Loucy (cell line): Measurements from ENCODE around the gene ORC1.

Experiments
- H2AFZ ChIP-seq: fragments of 200-600 bp; sonication (generic); 2 replicates; pipeline ENCODE4 v1.6.0; 2016; ENCODE audit warnings: antibody characterized with exemption, mild to moderate bottlenecking, low read length, moderate library complexity
- H3F3A ChIP-seq: fragments of 200-600 bp; 2 replicates; pipeline ENCODE4 v1.6.0; 2016; ENCODE audit warnings: antibody characterized with exemption, low read depth, mild to moderate bottlenecking
- H3K27me3 ChIP-seq: fragments of 200-600 bp; sonication (generic); 2 replicates; pipeline ENCODE4 v1.6.1; 2014; ENCODE audit warnings: low read length, mild to moderate bottlenecking; ENCODE audit not compliant: insufficient read depth, poor library complexity, severe bottlenecking
- H3K36me3 ChIP-seq: fragments of 200-600 bp; sonication (generic); 2 replicates; pipeline ENCODE4 v1.6.1; 2016; ENCODE audit warnings: low read length; ENCODE audit not compliant: insufficient read depth
- H3K4me1 ChIP-seq: fragments of 200-600 bp; sonication (generic); 2 replicates; pipeline ENCODE4 v1.5.1; 2014; ENCODE audit warnings: low read length, mild to moderate bottlenecking; ENCODE audit not compliant: insufficient read depth, poor library complexity, severe bottlenecking
- H3K4me2 ChIP-seq: fragments of 200-600 bp; sonication (generic); 2 replicates; pipeline ENCODE4 v1.6.0; 2014; ENCODE audit warnings: antibody characterized with exemption, low read length, low read depth, mild to moderate bottlenecking; ENCODE audit not compliant: poor library complexity, severe bottlenecking
- H3K4me3 ChIP-seq: fragments of 200-600 bp; sonication (generic); 2 replicates; pipeline ENCODE4 v1.5.1; 2014; ENCODE audit warnings: low read length, mild to moderate bottlenecking, mixed read lengths; ENCODE audit not compliant: poor library complexity, severe bottlenecking
- H3K79me2 ChIP-seq: fragments of 200-600 bp; sonication (generic); 2 replicates; pipeline ENCODE4 v1.6.1; 2014; ENCODE audit warnings: low read length; ENCODE audit not compliant: insufficient read depth
- H3K9ac ChIP-seq: fragments of 200-600 bp; sonication (generic); 2 replicates; pipeline ENCODE4 v1.6.0; 2014; ENCODE audit warnings: mild to moderate bottlenecking, low read depth, low read length, moderate library complexity; ENCODE audit not compliant: poor library complexity, severe bottlenecking
- H3K9me2 ChIP-seq: fragments of 200-600 bp; sonication (generic); replicated peaks from 2 replicates; pipeline ENCODE4 v1.6.1; 2016; ENCODE audit warnings: low read depth, low read length, mixed read lengths
- H3K9me3 ChIP-seq: fragments of 200-600 bp; sonication (generic); 2 replicates; pipeline ENCODE4 v1.6.1; 2014; ENCODE audit warnings: mild to moderate bottlenecking, antibody characterized with exemption, low read length, low read depth; ENCODE audit not compliant: insufficient read depth
- H4K20me1 ChIP-seq: fragments of 200-600 bp; sonication (generic); 2 replicates; pipeline ENCODE4 v1.6.0; 2014; ENCODE audit warnings: antibody characterized with exemption, low read length, mild to moderate bottlenecking; ENCODE audit not compliant: insufficient read depth, poor library complexity, severe bottlenecking
- CTCF ChIP-seq: fragments of 200-600 bp; sonication (generic); conservative IDR thresholded peaks from 2 replicates; pipeline ENCODE4 v1.5.1; 2014; ENCODE audit warnings: mild to moderate bottlenecking, antibody characterized with exemption, low read length
- EZH2phosphoT487 ChIP-seq: fragments of 200-600 bp; IDR thresholded peaks from 2 replicates; pipeline ENCODE4 v1.6.1; 2018; ENCODE audit warnings: antibody characterized with exemption, mild to moderate bottlenecking, moderate library complexity, borderline replicate concordance

ORC1 gene

GRCh38 chr1:52368383-52369172, 35.6 kb downstream of the ORC1 start:
- Histone ChIP-seq H3K27me3 (no peaks in the 10 kb centered on the region), H3K36me3 (peaks cover 19% of the 10 kb centered on the region; the same call in 1 of the 2 replicates), H4K20me1 (peaks cover 14% of the 10 kb centered on the region), H3K79me2 (peaks cover 20% of the 10 kb centered on the region), H3K4me1 (peaks cover 25% of the 10 kb centered on the region), H3K9ac (no peak overlapping the region), H3F3A (peaks cover 5% of the 10 kb centered on the region; the same call in 1 of the 2 replicates), H3K4me2 (no peak overlapping the region), H2AFZ (no peak overlapping the region), H3K9me3 (no peaks in the 10 kb centered on the region), H3K9me2 (no peaks in the 10 kb centered on the region), H3K4me3 (no peak overlapping the region)
- TF ChIP-seq EZH2phosphoT487 (no peak), CTCF (no peak)

- Histone ChIP-seq H3K27me3 (no peaks in the 10 kb centered on the region), H3F3A (peaks cover 5% of the 10 kb centered on the region; the same call in 1 of the 2 replicates), H3K9me3 (no peaks in the 10 kb centered on the region), H2AFZ (no peak overlapping the region), H3K36me3 (peaks cover 8% of the 10 kb centered on the region; the same call in 1 of the 2 replicates), H3K4me1 (peaks cover 30% of the 10 kb centered on the region), H3K9ac (no peak overlapping the region), H3K9me2 (no peaks in the 10 kb centered on the region), H3K4me3 (no peak overlapping the region), H3K4me2 (no peak overlapping the region), H4K20me1 (peaks cover 14% of the 10 kb centered on the region), H3K79me2 (peaks cover 30% of the 10 kb centered on the region)
- TF ChIP-seq EZH2phosphoT487 (no peak), CTCF (no peak)
Observed at GRCh38 chr1:52367272-52367671, 37.0 kb downstream of the ORC1 start.

- Histone ChIP-seq H3K9ac (no peak overlapping the region), H4K20me1 (peaks cover 17% of the 10 kb centered on the region), H3K4me2 (peak overlapping the region; percentile 61)
Observed at GRCh38 chr1:52366517-52366827, 37.8 kb downstream of the ORC1 start.

More at GRCh38 chr1:52366517-52366827, 37.8 kb downstream of the ORC1 start:
- H3K27me3 ChIP-seq = no peaks in the 10 kb centered on the region
- H3K9me2 ChIP-seq = no peaks in the 10 kb centered on the region
- peaks cover 36% of the 10 kb centered on the region for H3K79me2 ChIP-seq
- H3F3A ChIP-seq = peaks cover 5% of the 10 kb centered on the region; the same call in 1 of the 2 replicates
- peaks cover 30% of the 10 kb centered on the region for H3K4me1 ChIP-seq
- H3K4me3 ChIP-seq = peak overlapping the region; percentile 86
- TF ChIP-seq EZH2phosphoT487 (no peak), CTCF (no peak)
- H3K36me3 ChIP-seq = peaks cover 8% of the 10 kb centered on the region; the same call in 1 of the 2 replicates
- no peaks in the 10 kb centered on the region for H3K9me3 ChIP-seq
- H2AFZ ChIP-seq = peak overlapping the region; percentile 80
